NCI-H2081 (cell line): ENCODE data around the gene HDAC5.
"Not testable (repeated sequence)": the region's sequence is repeated elsewhere in the genome, so short reads cannot be mapped to it uniquely, and the experiment has no call there.

Experiments
- DNase-seq, 2 experiments: peaks; one replicate each; lab custom pipeline; 2025; lab: John Stamatoyannopoulos, UW

HDAC5 gene

GRCh38 chr17:44133918-44134476 lies 10.6 kb upstream of the HDAC5 start:
- DNase-seq, result no peak

DNA sequence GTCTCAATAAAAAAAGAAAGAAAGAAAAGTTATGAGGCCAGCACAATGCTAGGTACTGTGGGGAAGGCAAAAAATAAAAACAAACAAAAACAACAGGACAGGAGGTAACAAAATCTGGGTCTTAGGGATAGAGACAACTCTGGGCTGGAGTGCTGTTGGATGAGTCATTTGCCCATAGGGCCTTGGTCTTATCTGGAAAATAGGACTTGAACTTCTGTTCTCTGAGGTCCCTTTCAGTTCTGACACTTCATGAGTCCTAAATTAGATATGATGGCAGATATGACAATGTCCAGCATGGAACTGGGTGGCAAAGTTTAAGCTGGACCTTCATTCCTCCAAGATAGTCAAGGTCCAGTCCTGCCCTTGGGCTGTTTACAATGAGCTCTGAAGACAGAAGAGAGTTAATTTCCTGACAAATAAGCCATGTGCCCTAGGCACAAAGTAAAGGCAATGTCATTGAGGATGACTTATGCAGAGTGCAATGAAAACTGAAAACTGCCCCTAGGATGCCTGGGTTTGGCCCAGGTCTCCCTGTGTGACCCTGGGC lies 8.9 kb upstream of the HDAC5 start:
- no peak for DNase-seq

DNA sequence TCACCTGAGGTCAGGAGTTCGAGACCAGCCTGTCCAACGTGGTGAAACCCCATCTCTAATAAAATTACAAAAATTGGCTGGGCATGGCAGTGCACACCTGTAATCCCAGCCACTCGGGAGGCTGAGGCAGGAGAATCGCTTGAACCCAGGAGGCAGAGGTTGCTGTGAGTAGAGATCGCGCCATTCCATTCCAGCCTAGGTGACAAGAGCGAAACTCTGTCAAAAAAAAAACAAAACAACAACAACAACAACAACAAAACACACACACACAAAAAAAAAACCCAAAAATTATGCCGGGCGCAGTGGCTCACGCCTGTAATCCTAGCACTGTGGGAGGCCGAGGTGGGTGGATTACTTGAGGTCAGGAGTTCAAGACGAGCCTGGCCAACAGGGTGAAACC lies 7.9 kb upstream of the HDAC5 start:
- not testable (repeated sequence) for DNase-seq

DNA sequence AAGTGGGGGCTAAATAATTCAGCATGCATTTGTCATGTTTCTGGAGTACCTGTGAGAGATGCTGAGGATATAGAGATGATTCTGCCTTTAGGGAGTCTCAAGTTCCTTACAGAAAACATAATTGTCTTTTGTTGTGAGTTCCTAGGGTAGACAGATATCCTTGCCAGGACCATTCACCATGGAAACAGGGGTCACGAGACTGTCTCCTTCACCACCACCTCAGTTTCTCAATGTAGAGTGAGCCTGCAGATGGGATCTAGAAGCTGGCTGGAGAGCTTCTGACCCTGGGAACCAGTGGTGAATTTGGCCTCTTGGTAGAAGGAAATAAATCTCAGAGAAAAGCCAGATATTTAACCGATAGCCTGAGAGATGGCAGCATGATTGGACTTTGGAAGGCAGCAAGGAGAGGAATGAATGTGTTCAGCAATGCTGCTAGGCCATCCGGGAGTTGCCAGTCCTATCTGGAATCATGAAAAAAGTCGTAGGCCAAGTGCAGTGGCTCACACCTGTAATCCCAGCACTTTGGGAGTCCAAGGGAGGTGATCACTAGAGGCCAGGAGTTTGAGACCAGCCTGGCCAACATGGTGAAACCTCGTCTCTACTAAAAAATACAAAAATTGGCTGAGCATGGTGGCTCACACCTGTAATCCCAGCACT lies 7.4 kb upstream of the HDAC5 start:
- DNase-seq, result no peak

DNA sequence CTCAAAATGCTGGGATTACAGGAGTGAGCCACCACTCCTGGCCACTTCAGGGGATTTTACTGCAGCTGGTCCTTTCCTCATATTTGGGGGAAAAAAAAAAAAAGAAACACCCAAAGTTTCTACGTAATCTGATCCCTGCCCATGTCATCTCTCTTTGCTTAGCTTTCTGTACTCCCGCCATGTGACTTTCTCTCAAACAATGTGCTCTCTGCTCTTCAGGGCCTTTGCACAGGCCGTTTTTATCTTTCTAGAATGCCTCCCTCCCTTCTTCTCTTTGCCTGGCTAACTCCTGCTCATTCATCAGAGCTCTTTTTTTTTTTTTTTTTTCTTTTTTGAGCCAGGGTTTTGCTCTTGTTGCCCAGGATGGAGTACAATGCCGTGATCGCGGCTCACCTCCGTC lies 4.9 kb upstream of the HDAC5 start:
- DNase-seq, result no peak

DNA sequence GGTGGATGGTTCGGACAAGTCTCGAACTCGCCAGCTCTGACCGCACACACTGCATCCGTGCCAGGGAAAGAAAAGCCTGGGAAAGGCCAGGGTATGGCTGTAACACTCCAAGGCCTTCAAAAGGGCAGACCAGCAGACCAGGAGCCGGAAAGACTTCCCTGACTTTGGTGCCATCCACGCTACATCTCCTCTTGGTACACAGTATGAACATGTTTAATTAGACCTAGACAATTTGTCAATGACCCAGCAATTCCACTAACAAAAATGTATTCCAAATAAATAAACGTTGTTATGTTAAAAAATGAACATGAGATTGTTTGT lies 637 bp upstream of the HDAC5 start:
- DNase-seq, result no peak

- DNase-seq, result no peak
These were observed 555 bp downstream of the HDAC5 start for GRCh38 chr17:44122816-44123355.

DNA sequence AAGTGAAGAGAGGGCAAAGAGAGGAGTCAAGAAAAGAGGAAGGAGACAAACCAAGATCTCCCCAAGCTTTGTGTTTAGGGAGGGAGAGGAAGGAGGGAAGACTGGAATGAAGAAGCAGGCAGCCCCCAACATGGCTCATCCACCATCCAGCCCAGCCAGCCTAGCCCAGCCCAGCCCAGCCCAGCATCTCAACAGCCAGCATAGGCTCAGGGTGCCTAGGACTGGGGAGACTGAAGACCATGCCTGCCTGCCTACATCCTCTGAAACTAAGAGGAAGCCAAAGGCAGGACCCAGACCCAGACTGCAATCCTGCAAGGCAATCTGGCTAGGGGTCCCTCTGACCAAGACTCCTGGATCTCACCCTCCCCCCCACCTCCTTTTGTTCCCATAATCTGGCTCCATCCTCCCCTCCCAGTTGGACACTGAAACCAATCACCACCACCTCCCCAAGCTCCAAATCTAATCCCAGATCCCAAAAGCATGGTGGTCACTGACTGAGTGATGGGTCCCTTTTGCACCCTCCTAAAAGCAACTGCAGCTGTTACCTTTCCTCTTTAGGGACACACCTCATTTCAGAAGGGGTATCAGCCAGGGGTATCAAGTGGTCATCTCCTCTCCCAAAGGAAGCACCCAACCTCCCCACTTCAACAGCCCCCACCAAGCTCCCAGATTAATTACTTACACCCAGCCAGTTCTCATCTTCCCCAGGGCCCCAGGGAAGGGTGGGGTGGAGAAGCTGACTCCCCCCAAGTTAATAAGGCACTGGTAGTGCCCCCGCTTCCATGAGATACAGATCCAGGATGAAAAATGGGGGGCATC lies 1.2 kb downstream of the HDAC5 start:
- no peak for DNase-seq

DNA sequence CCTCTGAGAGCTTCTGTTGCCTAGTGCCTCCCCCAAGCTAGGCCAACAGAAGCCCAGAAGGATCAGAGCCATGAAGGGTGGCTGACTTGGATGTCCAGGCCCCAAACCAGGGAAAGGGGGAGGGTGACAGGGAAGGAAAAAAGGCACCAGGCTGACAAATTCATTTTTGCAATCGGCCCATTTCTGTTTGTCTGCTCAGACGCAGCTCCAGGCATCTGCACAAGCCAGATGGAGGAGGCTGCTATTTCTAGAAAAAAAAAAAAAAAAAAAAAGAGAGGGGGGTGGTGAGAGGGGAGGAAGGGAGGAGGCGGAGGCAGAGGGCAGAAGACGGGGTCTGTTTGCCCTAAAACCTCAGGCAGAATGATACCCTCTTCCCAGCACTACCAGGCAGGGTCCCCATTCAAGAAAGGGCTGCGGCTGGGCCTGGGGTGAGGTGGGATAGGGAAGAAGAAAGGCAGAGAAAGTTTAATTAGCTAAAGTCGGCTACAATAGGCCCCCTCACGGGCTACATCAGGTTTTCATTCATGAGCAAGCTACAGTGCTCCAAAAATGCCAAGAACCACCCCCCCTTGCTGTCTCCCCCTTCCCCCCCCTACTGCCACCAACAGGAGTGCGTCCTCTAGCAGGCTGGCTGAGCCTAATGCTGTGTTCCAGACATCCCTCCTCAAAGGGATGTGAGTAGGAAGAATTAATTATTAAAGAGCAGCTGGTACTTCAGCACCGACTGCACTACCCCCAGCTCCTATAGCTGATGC lies 2.4 kb downstream of the HDAC5 start:
- no peak for DNase-seq

DNA sequence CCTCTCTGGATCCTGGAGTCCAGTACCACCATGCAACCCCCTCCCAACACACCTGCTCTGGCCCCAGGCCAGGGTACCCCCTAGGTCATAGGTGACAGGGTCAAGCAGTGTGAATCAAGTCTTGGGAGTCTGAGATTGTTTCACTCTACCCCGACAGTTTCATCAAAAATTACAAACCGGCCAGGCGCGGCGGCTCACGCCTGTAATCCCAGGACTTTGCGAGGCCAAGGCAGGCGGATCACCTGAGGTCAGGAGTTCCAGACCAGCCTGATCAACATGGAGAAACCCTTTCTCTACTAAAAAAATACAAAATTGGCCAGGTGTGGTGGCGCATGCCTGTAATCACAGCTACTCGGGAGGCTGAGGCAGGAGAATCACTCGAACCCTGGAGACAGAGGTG lies 3.2 kb downstream of the HDAC5 start:
- not testable (repeated sequence) for DNase-seq

DNA sequence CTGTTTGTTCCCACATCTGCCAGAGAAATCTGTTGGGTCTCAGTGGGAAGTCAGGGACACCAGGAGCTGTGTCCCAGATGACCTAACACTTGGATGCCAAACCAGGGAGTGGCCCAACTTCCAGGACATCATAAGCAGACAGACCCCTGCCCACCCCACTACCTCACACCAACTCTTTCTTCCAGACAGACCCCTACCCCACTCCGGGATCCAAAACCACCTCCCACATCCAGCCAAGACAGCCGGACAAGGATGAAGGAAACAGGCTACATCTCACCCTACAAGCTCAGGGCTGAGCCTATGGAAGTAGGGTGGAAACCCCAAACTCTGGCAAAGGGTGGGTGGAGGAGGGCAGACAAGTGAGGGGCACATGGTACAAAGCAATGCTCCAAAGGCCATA lies 3.6 kb downstream of the HDAC5 start:
- no peak for DNase-seq

- DNase-seq, result no peak
These were observed 4.4 kb downstream of the HDAC5 start for GRCh38 chr17:44119062-44119461.

GRCh38 chr17:44118427-44119050 lies 4.9 kb downstream of the HDAC5 start:
- DNase-seq, result no peak

GRCh38 chr17:44117351-44117750 lies 6.1 kb downstream of the HDAC5 start:
- no peak for DNase-seq

DNA sequence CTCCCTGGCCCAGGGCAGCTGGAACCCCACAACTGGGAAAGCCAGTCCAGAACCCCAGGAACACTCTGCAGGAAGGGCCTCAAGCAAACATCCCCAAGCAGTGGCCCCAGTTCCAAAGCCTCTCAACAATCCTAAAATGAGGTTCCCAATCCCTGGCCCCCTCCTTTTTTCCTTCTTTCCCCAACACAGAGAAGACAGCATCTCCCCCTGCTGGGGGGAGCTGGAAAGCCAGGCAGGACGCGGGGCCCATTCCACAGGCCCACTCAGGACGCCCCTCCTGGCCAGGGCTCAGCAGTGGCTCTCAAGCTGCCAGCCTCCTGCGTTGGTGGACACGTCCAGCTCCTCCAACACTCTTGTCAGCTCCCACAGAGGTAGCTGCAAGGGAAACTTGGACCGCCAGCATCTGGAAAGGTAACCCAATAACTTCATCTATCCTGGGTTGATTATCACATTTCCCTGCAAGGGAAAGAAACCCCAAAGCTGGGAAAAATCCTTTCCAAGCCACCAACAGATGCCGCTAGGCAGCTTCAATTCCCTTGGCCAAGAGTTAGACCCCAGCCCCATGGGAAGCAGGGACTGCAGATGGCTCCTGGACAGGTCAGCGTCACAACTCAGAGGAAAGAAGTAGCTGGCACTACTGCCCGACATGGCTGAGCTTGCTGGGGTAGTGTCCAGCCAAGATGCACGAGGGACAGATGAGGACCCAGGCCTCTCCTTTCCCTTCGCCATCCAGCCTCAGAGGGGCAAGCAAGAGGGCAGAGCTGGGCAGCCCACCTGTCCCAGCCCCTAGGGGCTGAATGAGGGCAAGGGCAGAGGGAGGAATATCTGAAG lies 7.6 kb downstream of the HDAC5 start:
- peak; percentile 49 to 53 for DNase-seq

GRCh38 chr17:44113868-44114840 lies 9.3 kb downstream of the HDAC5 start:
- DNase-seq, result no peak

- DNase-seq, result no peak
These were observed 10.1 kb downstream of the HDAC5 start for GRCh38 chr17:44113382-44113781.

DNA sequence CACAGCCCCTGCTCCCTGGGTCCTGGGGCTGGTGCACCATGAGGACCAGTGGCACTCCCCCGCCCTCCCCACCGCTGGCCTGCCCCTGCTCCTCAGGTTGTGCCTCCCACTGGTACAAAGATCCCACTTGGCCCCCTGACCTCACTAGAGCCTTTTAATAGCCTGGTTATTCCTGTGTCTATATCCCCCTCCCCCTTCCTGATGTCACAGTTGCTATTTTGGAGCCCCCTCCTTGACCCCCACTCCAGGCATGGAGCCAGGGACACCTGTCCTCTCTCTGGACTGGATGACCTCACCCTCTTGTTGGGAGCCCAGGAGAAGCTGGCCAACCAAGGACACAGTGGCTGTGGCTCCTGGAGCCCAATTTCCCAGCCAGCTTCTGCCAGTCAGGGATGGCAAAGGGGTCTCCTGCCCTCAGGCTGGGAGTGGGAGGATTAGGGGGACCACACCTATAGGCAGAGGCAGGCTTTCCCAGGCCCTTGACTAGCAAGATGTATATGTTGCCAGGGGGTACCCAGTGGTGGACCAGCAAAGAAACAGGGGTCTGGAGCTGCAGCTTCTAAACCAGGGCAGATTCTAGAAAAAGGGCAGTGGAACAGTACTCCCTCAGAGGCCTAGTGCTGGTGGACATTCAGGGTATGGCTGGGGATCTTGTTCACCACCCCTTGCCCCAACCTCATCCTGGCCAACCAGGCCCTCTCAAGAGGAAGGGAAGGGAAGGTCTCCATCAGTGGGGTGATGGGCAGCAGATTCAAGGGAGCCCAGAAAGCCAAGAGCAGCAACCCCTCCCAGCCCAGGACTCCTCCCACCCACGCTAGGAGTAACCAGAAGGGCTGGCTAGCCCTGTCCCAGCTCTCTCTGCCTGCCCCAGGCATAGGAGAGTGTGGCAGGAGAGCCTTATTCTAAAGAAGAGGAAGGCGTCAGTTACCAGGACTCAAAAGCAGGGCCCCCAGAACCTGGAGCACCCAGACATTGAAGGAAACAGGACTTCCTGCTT lies 10.9 kb downstream of the HDAC5 start:
- DNase-seq, result no peak
